Activated CD4-positive, alpha-beta T cell treated with anti-CD3 and anti-CD28 coated beads, Interleukin-10, Interleukin-2, amounts not matched to agents 100 ng/mL and 50 ng/mL, durations not matched to agents 16 hours and 8 hours (primary cell): ENCODE results near the gene TACC2.
"Not testable (repeated sequence)": the region's sequence is repeated elsewhere in the genome, so short reads cannot be mapped to it uniquely, and the experiment has no call there.

Experiments used
- DNase-seq: peaks from one replicate; pipeline ENCODE4 v3.0.0-alpha.2; 2020

TACC2 gene

DNA sequence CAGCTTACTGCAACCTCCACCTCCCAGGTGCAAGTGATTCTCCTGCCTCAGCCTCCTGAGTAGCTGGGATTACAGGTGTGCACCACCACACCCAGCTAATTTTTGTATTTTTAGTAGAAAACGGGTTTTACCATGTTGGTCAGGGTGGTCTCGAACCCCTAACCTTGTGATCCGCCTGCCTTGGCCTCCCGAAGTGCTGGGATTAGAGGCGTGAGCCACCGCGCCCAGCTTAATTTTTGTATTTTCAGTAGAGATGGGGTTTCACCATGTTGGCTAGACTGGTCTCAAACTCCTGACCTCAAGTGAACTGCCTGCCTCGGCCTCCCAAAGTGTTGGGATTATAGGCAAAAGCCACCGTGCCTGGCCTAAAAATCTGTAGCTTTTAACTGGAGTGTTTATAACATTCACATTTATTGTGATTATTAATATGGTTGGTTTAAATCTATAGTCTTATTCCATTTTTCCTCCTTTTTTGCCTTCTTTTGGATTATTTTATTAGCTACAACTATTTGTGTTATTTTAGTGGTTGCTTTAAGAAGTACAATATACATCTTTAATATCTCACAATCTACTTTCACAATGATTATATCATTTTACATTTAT is 77.5 kb downstream of the TACC2 start:
- DNase-seq = not testable (repeated sequence)

DNA sequence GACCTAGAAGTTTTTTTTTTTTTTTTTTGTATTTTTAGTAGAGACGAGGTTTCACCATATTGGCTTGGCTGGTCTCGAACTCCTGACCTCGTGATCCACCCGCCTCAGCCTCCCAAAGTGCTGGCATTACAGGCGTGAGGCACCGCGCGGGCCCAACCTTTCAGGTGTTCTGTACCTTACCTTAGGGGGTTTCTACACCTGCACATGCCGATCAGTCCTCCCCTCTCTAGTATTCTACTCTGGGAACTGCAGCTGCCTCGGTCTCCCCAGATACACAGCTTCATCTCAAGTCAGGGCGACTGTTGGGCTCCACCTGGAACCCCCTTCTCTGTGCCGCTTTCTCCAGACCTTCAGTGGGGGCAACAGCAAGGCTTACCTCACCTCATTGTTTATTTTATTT is 79.9 kb downstream of the TACC2 start:
- DNase-seq = no peak

GRCh38 chr10:122072491-122072890 is 83.5 kb downstream of the TACC2 start:
- no peak for DNase-seq

DNA sequence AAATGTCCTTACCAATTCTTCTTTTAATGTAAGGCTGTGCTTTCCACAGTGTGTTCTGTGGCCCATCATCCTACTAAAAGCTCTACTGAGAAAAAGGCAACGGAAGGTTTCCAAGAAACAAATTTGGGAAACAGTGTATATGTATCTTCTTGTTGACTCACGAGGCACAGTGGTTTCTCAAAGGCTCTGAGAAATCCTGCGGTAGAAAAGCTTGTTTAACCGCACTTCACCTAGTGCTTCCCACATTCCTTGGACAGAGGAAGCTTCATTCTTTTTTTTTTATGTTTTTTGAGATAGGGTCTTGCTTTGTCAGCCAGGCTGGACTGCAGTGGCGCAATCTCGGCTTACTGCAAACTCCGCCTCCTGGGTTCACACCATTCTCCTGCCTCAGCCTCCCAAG is 84.5 kb downstream of the TACC2 start:
- no peak for DNase-seq

DNA sequence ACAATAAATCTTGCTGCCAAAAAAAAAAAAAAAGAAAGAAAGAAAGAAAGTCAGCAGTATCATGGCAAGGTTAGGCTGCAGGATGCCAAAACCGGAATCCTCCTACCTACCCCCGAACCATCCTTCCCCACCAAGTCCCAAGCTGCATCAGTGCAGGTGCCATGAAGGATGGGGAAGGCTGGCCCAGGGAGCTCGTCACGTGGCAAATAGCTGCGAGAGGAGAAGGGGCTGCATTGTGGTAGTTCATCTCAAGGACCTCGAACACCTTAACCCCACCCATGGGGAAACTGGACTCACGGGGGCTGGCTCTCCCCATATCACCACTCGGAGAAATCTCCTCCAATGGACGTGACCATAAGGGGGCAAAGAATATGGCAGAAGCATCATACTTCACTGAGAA is 86.2 kb downstream of the TACC2 start:
- no peak for DNase-seq

GRCh38 chr10:122075876-122076275 is 86.9 kb downstream of the TACC2 start:
- DNase-seq = not testable (repeated sequence)

- DNase-seq = no peak
Observed at GRCh38 chr10:122077311-122077875, 88.4 kb downstream of the TACC2 start.

DNA sequence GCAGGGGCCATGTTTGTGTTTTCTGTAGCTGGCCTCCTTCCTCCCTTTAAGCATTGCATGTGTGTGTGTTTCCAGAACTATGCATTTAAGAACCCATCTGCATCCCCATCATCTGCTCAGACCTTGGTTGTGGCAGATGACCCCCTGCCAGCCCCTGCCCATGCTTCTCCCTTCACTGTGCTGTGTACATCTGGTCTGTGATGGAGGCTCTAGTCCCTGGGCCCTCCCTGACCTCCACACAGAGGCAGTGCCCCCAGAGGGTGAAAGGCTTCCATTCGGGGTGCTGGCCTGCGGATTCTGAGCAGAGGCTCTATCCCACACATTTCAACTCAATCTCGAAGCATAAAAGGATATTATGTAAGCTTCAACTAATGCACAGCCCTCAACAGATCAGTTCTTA is 89.4 kb downstream of the TACC2 start:
- no peak for DNase-seq

- DNase-seq = no peak
Observed at GRCh38 chr10:122078965-122079795, 90.2 kb downstream of the TACC2 start.

DNA sequence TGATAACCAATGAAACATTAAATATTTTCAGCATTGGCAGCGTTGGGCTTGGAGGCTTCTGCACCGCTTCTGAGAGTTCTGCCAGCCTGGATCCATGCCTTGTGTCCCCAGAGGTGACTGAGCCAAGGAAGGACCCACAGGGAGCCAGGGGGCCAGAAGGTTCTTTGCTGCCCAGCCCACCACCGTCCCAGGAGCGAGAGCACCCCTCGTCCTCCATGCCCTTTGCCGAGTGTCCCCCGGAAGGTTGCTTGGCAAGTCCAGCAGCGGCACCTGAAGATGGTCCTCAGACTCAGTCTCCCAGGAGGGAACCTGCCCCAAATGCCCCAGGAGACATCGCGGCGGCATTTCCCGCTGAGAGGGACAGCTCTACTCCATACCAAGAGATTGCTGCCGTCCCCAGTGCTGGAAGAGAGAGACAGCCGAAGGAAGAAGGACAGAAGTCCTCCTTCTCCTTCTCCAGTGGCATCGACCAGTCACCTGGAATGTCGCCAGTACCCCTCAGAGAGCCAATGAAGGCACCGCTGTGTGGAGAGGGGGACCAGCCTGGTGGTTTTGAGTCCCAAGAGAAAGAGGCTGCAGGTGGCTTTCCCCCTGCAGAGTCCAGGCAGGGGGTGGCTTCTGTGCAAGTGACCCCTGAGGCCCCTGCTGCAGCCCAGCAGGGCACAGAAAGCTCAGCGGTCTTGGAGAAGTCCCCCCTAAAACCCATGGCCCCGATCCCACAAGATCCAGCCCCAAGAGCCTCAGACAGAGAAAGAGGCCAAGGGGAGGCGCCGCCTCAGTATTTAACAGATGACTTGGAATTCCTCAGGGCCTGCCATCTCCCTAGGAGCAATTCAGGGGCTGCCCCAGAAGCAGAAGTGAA is 93.9 kb downstream of the TACC2 start:
- DNase-seq = no peak

DNA sequence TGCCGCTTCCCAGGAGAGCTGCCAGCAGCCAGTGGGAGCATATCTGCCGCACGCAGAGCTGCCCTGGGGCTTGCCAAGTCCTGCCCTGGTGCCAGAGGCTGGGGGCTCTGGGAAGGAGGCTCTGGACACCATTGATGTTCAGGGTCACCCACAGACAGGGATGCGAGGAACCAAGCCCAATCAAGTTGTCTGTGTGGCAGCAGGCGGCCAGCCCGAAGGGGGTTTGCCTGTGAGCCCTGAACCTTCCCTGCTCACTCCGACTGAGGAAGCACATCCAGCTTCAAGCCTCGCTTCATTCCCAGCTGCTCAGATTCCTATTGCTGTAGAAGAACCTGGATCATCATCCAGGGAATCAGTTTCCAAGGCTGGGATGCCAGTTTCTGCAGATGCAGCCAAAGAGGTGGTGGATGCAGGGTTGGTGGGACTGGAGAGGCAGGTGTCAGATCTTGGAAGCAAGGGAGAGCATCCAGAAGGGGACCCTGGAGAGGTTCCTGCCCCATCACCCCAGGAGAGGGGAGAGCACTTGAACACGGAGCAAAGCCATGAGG is 94.6 kb downstream of the TACC2 start:
- DNase-seq = no peak

DNA sequence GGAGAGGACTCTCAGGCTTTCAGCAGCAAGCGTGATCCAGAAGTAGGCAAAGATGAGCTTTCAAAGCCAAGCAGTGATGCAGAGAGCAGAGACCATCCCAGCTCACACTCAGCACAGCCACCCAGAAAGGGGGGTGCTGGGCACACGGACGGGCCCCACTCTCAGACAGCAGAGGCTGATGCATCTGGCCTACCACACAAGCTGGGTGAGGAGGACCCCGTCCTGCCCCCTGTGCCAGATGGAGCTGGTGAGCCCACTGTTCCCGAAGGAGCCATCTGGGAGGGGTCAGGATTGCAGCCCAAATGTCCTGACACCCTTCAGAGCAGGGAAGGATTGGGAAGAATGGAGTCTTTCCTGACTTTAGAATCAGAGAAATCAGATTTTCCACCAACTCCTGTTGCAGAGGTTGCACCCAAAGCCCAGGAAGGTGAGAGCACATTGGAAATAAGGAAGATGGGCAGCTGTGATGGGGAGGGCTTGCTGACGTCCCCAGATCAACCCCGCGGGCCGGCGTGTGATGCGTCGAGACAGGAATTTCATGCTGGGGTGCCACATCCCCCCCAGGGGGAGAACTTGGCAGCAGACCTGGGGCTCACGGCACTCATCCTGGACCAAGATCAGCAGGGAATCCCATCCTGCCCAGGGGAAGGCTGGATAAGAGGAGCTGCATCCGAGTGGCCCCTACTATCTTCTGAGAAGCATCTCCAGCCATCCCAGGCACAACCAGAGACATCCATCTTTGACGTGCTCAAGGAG is 95.5 kb downstream of the TACC2 start:
- DNase-seq = no peak

DNA sequence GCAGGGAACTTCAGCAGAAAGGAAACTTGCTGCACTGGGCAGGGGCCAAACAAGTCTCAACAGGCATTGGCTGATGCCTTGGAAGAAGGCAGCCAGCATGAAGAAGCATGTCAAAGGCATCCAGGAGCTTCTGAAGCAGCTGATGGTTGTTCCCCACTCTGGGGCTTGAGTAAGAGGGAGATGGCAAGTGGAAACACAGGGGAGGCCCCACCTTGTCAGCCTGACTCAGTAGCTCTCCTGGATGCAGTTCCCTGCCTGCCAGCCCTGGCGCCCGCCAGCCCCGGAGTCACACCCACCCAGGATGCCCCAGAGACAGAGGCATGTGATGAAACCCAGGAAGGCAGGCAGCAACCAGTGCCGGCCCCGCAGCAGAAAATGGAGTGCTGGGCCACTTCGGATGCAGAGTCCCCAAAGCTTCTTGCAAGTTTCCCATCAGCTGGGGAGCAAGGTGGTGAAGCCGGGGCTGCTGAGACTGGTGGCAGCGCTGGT is 96.5 kb downstream of the TACC2 start:
- DNase-seq = no peak

DNA sequence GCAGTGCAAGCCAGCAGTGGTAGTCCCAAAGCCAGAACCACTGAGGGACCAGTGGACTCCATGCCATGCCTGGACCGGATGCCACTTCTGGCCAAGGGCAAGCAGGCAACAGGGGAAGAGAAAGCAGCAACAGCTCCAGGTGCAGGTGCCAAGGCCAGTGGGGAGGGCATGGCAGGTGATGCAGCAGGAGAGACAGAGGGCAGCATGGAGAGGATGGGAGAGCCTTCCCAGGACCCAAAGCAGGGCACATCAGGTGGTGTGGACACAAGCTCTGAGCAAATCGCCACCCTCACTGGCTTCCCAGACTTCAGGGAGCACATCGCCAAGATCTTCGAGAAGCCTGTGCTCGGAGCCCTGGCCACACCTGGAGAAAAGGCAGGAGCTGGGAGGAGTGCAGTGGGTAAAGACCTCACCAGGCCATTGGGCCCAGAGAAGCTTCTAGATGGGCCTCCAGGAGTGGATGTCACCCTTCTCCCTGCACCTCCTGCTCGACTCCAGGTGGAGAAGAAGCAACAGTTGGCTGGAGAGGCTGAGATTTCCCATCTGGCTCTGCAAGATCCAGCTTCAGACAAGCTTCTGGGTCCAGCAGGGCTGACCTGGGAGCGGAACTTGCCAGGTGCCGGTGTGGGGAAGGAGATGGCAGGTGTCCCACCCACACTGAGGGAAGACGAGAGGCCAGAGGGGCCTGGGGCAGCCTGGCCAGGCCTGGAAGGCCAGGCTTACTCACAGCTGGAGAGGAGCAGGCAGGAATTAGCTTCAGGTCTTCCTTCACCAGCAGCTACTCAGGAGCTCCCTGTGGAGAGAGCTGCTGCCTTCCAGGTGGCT is 97.7 kb downstream of the TACC2 start:
- DNase-seq = no peak

DNA sequence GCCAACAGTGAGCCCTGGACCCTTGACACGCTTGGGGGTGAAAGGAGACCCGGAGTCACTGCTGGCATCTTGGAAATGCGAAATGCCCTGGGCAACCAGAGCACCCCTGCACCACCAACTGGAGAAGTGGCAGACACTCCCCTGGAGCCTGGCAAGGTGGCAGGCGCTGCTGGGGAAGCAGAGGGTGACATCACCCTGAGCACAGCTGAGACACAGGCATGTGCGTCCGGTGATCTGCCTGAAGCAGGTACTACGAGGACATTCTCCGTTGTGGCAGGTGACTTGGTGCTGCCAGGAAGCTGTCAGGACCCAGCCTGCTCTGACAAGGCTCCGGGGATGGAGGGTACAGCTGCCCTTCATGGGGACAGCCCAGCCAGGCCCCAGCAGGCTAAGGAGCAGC is 98.5 kb downstream of the TACC2 start:
- no peak for DNase-seq

DNA sequence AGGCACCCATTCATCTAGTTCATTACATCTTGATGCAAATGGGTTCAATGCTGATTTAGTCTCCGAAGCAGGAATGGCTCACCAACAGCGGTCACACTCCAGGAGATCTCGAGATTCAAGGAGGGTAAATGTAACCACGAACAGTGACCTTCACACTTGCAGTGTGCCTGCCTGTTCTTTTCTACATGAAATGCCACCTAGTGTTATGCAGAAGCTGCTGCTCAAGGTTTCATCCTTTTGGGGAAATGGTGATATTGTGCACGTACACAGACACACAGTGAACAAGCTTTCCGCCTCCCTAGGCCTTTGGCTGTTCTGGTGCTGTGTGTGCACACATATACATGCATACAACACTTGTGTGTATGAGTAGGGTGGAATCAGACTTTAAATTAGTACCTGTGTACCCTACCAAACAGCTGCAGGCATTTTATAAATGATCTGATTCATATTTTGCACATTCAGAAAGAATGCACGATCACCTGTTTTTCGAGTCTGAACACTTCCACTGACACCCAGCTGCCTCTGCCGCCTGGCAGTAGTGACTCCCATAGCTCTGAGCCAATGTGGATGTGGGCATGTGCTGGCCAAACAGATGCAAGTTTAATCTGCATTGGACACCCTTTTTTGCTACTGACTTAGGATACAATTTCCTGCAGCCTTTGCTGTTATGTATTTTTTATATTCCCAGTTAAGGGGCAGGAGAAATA is 100.5 kb downstream of the TACC2 start:
- no peak for DNase-seq

- no peak for DNase-seq
Observed at GRCh38 chr10:122091722-122092121, 102.8 kb downstream of the TACC2 start.

DNA sequence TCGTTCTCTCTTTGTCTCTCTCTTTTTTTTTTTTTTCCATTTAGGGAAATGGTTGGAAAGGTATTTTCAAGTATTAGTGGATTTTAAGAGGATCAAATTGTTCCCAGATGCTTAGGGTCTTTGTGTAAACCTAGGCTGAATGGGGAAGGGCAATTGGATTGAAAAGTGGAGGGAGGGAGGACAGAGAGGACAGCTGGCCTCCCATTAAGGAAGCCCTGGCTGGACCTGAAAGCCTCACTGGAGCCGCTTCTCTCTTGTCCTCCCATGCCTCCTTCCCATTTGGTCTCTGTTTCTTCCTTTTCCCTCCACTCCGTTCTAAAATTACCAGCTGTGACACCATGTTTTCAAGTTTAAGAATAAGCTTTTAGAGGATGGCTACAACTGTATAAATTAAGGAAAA is 104.1 kb downstream of the TACC2 start:
- no peak for DNase-seq

DNA sequence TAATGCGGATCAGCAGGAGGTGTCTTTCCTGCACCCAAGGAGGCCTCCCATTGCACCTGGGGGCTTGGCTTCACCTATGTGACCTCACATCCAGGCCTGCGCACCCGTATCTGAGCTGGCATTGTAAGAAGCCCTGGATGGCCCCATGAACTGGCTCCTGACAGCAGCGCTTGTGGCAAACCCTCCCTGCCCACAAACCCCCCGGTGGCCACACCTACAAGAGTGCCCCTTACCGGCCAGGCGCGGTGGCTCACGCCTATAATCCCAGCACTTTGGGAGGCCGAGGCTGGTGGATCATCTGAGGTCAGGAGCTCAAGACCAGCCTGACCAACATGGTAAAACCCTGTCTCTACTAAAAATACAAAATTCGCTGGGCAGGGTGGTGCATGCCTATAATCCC is 107.2 kb downstream of the TACC2 start:
- DNase-seq = not testable (repeated sequence)

DNA sequence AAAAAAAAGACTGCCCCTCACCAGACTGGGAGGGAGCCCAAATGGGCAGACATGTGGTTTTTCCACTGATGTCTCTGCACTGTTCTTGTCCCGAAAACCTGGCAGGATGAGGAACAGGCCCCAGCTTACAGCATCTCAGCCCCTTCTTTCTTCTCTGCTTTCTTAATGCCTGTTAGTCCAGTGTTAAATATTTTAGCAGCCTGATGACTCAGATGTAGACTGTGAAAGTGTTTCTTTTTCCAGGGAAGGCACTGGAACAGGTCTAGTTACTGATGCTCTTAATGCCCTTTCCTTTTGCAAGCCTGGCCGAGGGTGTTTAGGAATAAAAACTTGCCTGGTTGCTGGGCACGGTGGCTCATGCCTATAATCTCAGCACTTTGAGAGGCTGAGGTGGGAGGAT is 107.7 kb downstream of the TACC2 start:
- no peak for DNase-seq

DNA sequence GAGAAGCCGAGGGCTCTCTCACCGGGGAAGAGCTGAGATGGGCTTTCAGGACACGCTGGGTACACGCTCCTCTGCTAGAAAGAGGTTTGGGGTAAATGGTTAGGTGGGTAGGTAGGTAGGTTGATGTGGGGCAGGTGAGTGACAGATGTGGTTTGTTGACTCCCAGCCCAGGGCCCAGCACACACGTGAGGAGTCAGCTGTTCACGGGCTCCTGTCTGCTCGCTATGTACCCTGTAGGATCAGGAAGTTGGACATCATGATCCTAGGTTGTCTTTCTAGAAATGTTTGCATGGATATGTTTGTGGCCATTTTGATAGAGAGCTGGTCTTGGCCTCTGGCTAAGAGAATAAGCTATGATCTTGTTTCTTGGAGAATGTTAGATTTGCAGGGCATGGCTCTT is 109.0 kb downstream of the TACC2 start:
- DNase-seq = no peak
